ENCODE measurements around the gene FUT1. TPM values are rescaled to one million over a fixed set of nuclear protein-coding genes. Genes with fewer than 3 reads are reported as not detected.
"Not testable (repeated sequence)": the region's sequence is repeated elsewhere in the genome, so short reads cannot be mapped to it uniquely, and the experiment has no call there.

Gene FUT1
- polyA plus RNA-seq, 12 donors: 0.95 to 1.7 (median 1.4) TPM; not detected in 2

DNA sequence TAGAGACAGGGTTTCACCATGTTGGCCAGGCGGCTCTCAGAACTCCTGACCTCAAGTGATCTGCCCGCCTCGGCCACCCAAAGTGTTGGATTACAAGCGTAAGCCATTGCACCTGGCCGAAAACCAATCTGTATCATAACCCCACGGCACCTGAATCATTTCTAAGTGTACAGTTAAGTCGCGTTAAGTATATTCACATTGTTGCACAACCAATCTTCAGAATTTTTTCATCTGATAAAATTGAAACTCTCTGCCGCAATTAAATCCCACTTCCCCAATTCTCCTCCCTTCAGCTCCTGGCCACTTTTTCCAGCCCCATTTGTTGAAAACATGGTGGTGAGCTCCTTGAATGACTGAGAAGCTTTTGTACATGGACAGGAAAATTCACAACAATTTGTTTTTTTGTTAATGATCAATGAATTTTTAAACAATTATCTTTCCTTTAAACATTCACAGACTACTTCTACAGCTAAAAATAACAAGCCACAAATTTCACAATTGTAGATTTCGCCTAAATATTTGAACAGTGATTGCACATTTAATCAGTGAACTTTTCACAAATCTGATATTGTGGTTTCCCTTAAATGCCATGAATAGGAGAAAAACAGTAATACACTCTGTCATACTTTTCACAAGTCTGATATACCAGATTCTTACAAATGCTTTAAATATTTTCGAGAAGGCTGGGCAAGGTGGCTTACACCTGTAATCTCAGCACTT is 16.7 kb upstream of the FUT1 start:
- DNase-seq: no peak

DNA sequence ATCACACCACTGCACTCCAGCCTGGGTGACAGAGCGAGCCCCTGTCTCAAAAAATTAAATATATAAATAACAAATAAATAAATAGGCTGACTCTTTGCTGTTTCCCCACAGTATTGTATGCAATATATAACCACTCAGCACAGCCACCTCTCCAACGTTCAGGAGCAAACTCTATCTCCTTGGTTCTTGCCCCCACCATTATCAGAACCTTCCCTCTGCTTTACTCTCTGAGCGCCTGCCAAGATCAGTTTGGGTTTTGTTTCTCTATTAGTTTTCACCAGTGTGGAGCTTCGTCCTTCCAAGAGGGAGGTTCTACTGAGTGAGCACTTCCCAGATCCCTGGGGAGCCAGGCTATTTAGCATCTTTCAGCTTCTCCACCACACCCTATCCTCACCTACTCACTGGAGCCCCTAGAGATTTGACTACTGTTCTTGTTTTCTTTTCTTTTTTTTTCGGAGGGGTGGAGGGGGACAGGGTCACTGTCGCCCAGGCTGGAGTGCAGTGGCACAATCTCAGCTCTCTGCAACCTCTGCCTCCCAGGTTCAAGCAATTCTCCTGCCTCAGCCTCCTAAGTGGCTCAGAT is 15.8 kb upstream of the FUT1 start:
- not testable (repeated sequence) for DNase-seq

DNA sequence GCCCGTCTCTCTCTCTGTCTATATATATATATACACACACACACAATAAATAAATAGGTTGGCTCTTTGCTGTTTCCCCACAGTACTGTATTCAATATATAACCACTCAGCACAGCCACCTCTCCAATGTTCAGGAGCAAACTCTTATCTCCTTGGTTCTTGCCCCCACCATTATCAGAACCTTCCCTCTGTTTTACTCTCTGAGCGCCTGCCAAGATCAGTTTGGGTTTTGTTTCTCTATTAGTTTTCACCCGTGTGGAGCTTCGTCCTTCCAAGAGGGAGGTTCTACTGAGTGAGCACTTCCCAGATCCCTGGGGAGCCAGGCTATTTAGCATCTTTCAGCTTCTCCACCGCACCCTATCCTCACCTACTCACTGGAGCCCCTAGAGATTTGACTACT is 13.4 kb upstream of the FUT1 start:
- DNase-seq: not testable (repeated sequence)

DNA sequence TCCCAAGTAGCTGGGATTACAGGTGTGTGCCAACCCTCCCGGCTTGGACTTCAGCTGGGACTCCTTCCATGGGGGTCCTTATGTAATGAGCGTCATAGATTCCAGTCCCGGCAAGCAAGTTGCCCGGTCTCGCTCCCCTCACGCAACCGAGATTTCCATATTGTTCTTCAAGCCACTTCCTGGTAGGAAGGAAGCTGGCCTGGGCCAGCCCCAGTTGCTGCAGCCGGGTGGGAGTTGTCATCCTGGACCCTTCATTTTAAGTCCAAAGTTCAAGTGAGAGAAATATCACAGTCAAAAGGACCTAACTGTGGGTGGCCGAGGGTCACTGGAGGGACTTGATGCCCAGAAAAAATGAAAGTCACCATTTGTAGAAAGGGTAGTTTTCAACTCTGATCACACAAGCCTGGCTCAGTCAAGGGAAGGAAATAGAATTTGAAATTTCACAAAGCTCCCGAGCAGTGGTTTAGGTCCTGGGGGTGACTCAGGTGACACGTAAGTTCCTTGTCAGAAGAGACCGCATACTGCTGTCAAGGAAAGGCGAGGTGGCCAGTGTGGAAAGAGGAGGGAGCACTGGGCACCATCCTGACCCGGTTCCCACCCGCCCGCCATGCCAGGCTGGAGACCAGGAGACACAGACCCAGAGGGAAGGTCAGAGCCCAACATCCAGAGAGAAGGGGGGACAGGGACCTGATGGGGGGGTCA is 8.2 kb upstream of the FUT1 start:
- no peak for DNase-seq

DNA sequence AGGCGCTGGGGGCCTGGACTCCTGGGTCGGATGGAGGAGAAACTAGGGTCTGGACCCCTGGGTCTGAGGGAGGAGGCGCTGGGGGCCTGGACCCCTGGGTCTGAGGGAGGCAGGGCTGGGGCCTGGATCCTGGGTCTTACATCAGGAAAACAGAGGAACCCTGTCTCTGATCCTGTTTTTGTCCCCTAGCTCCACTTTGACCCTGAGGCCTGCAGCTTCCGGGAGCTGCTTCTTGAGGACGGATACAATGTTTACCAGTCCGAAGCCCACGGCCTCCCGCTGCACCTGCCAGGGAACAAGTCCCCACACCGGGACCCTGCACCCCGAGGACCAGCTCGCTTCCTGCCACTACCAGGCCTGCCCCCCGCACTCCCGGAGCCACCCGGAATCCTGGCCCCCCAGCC is 5.3 kb upstream of the FUT1 start:
- no peak for DNase-seq

DNA sequence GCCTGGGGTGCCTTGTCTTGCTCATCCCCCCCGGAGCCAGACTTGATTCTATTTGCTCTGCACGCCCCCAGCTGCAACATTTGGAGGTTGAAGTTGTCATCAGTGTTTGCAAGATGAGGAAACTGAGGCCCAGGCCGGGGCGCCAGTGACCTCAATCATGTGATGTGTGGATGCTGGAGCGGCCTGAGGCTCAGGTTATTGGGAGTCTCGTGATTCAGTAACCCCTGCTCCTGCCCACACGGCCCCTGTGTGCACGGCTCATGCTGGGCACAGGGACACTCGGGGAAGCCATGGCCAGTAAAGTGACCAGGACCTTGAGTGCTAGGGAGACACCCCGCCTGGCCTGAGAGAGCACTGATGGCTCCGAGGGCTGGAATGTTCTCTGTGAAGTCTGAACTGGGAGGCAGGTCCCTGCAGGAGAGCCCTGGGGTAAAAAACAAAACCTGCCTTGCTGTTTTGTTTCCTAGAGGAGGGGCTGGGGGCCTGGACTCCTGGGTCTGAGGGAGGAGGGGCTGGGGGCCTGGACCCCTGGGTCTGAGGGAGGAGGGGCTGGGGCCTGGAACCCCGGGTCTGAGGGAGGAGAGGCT is 4.7 kb upstream of the FUT1 start:
- no peak for DNase-seq

DNA sequence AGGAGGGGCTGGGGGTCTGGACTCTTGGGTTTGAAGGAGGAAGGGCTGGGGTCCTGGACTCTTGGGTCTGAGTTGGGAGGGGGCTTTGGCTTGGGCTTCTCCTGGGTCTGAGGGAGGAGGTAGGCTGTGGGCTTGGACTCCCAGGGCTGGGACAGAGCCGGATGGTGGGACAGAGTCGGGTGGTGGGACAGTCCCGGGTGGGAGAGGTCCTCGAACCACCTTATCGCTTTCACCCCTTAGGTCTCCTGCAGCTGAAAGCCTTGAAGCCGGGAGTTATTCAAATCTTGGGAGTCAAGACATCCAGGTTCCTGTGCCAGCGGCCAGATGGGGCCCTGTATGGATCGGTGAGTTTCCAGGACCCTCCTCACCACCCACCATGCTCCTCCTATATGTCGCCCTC is 4.2 kb upstream of the FUT1 start:
- DNase-seq: no peak

DNA sequence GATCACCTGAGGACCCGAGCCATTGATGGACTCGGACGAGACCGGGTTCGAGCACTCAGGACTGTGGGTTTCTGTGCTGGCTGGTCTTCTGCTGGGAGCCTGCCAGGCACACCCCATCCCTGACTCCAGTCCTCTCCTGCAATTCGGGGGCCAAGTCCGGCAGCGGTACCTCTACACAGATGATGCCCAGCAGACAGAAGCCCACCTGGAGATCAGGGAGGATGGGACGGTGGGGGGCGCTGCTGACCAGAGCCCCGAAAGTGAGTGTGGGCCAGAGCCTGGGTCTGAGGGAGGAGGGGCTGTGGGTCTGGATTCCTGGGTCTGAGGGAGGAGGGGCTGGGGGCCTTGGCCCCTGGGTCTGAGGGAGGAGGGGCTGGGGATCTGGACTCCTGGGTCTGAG is 3.8 kb upstream of the FUT1 start:
- no peak for DNase-seq

DNA sequence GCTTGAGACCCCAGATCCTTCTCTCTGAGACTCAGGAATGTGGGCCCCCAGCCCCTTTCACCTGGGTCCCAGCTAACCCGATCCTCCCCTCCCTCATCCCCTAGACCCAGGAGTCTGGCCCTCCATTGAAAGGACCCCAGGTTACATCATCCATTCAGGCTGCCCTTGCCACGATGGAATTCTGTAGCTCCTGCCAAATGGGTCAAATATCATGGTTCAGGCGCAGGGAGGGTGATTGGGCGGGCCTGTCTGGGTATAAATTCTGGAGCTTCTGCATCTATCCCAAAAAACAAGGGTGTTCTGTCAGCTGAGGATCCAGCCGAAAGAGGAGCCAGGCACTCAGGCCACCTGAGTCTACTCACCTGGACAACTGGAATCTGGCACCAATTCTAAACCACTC is 3.3 kb upstream of the FUT1 start:
- no peak for DNase-seq

DNA sequence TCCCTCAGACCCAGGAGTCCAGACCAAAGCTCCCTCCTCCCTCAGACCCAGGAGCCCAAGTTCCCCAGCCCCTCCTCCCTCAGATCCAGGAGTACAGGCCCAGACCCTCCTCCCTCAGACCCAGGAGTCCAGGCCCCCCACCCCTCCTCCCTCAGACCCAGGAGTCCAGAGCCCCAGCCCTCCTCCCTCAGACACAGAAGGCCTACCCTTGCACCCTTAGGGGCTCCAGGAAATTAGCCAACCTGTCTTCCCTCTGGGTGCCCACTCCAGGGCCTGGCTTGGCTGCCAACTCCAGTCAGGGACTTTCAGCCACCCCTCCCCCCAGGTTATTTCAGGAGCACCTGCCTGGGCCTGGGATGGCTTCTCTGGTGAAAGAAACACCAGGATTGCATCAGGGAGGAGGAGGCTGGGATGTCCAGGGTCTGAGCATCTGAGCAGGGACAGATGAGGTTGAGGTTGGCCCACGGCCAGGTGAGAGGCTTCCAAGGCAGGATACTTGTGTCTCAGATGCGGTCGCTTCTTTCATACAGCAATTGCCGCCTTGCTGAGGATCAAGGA is 2.7 kb upstream of the FUT1 start, which contains the start of gene FGF21:
Gene FGF21 (plus strand): TSS at position 441 of the 558 bp plus-strand sequence. CDS start 713 bp downstream, outside the sequence.
- no peak for DNase-seq

DNA sequence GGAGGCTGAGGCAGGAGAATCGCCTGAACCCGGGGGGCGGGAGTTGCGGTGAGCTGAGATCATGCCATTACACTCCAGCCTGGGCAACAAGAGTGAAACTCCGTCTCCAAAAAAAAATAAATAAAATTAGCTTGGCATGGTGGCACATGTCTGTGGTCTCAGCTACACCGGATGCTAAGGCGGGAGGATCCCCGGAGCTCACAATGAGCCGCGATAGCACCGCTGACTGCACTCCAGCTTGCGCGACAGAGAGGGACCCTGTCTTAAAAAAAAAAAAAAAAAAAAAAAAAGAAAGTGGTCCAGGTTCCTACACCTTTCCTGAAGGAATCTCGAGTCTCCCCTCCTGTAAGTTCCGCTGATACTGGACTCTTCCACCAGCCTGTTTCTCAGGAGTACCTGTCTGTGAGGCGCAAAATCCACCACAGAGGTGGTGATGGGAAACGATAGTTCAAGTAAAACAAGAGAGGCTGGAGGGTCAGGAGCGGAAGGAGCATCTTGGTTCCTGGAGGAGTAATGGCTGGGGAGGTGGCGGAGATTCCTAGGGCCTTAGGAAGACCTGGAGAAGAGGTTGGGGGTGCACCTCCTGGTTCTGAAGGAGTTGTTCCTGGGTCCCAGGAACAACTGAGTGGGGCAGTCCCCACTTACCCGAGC is 471 bp downstream of the FUT1 start:
- no peak for DNase-seq

DNA sequence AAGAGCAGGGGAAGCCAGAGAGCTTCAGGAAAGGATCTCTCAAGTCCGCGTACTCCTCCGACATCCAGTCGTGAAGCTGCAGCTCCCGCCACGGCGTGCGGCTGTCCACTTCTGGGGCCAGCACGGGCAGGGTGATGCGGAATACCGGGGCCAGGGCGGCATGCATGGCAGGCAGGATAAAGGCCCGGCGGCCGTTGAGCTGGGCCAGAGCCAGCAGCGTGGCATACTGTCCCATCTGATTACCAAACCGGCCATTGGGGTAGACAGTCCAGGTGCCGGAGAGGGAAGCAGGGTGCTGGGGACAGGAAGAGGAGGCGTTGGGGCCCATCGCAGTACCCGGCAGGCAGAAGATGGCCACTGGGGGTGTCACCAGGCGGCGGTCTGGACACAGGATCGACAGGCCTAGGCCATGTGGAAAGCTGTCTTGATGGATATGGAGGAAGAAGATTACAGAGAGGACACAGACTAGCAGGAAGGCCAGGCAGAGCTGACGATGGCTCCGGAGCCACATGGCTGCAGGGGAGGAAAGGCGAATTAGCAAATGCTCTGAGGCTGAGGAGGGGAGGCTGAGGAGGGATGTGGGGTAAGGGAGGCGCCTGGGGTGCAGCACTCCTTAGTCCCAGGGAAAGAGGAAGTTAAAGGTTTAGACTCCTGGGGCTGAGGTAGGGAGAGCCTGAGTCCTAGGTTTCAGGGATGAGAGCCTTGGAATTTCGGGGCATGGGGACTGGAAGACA is 1.5 kb downstream of the FUT1 start:
- no peak for DNase-seq

DNA sequence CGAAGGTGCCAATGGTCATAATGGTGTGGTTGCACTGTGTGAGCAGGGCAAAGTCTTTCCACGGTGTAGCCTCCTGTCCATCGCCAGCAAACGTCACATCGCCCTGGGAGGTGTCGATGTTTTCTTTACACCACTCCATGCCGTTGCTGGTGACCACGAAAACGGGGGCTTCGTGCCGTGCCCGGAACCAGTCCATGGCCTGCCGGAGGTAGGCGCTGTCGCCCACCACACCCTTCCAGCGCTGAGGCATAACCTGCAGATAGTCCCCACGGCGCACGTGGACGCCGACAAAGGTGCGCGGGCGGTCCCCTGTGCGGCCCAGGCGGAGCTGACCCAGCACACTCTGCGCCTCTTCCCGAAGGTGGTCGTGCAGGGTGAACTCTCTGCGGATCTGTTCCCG is 2.1 kb downstream of the FUT1 start:
- DNase-seq: no peak

DNA sequence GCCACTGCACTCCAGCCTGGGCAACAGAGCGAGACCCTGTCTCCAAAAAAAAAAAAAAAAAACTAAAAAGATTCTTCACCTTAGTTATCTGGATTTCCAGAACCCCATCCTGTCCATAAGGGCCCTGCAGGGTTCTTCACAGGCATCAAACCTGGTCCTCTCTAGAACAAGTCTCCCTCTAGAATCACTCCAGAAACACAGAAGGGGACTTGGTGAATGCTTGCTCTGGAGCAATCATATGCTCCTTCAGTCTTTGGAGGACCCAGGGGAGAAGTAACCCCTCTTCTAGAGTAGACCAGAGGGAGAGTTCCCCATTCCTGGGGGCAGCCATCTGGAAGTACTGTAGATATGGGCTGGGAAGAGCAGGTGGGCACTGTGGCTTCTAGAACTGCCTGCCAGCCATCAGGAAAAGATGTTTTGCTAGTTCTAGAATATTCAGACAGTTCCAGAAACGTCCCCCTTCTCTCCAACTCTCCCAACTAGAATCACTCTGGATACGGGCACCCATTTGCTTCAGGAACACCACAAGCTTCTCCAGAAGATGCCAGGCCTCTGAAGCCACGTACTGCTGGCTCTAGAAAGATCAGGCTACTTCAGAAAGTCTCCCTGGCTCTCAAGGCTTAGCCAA is 2.8 kb downstream of the FUT1 start:
- DNase-seq: no peak

DNA sequence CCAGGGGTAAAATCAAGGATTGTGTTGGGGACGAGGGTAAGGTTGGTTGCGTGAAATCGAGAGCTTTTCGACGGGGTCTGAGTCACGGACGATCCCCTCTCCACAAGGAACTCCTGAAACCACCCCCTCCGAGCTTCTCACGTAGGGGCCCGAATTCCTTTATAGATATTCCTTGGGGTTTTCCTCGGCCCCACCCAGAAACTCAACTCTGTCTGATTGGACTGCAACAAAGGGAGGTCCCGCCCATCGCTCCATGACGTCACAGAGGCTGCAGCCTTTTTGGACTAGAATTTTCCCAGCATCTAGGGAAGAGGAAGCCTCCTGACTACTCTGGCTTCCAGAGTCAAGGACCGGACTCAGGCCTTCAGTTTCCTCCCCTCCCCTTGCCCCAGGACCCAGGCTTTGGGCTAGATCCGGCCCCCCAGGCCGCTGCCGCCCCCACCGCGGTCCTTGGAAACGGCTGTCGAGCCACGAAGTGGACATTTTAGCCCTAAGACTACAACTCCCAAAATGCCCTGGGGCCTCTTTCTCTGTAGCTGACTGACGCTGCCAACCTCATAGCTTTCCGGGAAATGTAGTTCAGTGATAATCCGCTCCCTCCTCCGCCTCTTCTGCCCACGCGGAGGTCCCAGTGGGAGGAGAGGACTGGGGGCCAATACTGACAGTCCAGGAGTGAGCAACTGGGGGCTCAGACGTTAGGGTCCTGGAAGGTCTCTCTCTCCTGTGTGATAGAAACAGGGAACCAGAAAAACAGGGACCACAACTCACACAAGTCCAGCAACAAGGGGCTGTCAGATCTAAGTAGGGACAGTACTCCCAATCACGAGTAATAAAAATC is 5.5 kb downstream of the FUT1 start, which contains the start of gene IZUMO1:
Gene IZUMO1 (minus strand): TSS at position 172 of the 838 bp plus-strand sequence. CDS start 1,050 bp downstream, outside the sequence.
- DNase-seq: peak; percentile 78

DNA sequence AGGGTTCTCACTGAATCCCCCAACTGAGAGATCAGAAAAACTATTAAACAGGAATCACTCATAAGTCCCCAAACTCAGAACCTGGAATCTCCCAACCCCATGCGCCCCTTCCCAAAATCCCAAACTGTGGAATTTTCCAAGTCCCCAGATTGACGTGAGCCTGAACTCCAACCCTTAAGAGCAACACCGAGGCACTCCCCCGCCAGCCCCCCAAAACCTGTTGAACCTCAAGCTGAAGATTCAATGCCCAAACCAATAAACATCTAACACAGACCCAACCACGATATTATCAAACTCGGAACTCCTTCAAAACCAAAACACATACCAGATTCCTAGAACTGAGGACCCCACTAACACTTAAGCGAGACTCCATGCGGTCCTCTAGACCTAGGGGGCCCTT is 6.3 kb downstream of the FUT1 start:
- no peak for DNase-seq

DNA sequence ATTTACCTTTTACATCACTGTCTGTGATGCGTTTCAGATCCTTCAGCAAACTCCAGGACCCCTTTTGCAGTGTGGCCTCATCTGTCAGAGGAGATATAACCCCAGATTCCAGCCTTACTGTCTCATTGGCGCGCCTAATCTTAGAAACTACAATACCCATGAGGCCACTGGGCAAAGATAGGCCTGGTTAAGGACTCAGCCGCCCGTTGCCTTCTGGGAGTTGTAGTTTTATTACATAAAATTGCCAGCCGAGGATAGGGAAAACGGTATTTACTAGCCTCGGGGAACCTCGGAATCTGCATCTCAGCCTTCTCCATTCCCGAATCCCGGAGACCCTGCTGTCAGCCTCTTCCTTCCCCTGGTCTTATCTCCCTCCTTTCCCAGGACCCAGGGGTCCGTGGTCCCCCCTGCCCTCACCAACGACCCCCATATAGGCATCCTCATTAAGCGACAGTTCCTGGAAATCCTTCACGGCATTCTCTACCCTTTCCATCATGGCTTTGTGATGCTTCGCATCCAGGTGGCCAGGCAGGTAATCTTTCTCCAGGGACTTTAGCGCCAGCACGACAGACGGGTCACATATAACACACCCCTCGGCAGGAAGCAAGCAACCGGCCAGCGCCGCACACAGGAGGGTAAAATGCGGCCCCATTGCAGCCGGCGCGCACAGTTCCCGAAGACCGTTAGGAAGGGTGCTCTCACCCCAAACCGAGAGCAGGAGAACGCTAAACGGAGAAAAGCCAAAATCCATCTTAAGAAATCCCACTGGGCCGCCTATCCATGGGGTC is 7.0 kb downstream of the FUT1 start:
- DNase-seq: peak; percentile 58

DNA sequence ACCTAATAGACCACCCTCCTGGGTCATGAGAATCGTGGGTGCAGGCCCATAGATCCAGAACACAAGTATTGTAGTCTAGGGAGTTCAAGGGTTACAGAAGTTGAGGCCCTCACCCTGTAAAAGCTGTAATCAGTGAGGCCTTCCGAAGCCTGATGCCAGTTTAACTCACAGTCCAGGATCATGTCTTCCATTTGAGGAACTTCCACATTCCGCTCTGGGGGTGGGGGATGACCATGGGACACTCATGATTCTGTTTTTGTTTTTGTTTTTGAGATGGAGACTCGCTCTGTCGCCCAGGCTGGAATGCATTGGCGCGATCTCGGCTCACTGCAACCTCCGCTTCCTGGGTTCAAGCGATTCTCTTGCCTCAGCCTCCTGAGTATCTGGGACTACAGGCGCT is 10.3 kb downstream of the FUT1 start:
- DNase-seq: no peak
